HepG2 (cell line): ENCODE data around the gene SLC25A27. TPM values are rescaled to one million over a fixed set of nuclear protein-coding genes. Genes with fewer than 3 reads are reported as not detected.
A peak's percentile ranks its signal among the peaks of the same experiment; 100 is the strongest.

Source experiments
- BHLHE40 ChIP-seq: IDR thresholded peaks from 2 replicates; pipeline ENCODE4 v1.6.1; 2011; ENCODE audit warnings: low read length, improper control_type of control experiment
- BRF2 ChIP-seq: sonication (generic); formaldehyde crosslinking; IDR thresholded peaks from 2 replicates; pipeline ENCODE4 v1.8.1; 2022; ENCODE audit warnings: mild to moderate bottlenecking, missing genetic modification reagents
- CBX1 ChIP-seq: IDR thresholded peaks from one replicate; pipeline ENCODE4 v1.6.1; 2016; ENCODE audit warnings: antibody characterized with exemption, low read depth
- CERS6 ChIP-seq: sonication (generic); formaldehyde crosslinking; IDR thresholded peaks from 2 replicates; pipeline ENCODE4 v1.5.0; 2020; ENCODE audit warnings: missing genetic modification reagents
- FLYWCH1 ChIP-seq: sonication (generic); formaldehyde crosslinking; IDR thresholded peaks from 2 replicates; pipeline ENCODE4 v1.8.1; 2023; ENCODE audit warnings: mild to moderate bottlenecking, missing genetic modification reagents
- FOXJ3 ChIP-seq: sonication (generic); formaldehyde crosslinking; IDR thresholded peaks from 2 replicates; pipeline ENCODE4 v1.4.0; 2020; ENCODE audit warnings: missing genetic modification reagents, mild to moderate bottlenecking, borderline replicate concordance
- FOXK1 ChIP-seq: sonication (generic); formaldehyde crosslinking; IDR thresholded peaks from 2 replicates; pipeline ENCODE4 v1.4.0; 2020; ENCODE audit warnings: low read depth, missing genetic modification reagents, borderline replicate concordance
- GABPB1 ChIP-seq: IDR thresholded peaks from 2 replicates; pipeline ENCODE4 v1.6.1; 2016; ENCODE audit warnings: mild to moderate bottlenecking, missing genetic modification reagents, moderate library complexity, missing compliant biosample characterization
- GTF3A ChIP-seq: sonication (generic); formaldehyde crosslinking; conservative IDR thresholded peaks from 2 replicates; pipeline ENCODE4 v1.4.0; 2020; ENCODE audit warnings: mild to moderate bottlenecking, missing genetic modification reagents
- IKZF4 ChIP-seq: sonication (generic); formaldehyde crosslinking; IDR thresholded peaks from 2 replicates; pipeline ENCODE4 v1.5.1; 2020; ENCODE audit warnings: borderline replicate concordance, mild to moderate bottlenecking, low read depth, missing genetic modification reagents; ENCODE audit errors: not compliant biosample characterization
- KDM3A ChIP-seq: IDR thresholded peaks from 2 replicates; pipeline ENCODE4 v1.6.1; 2018; ENCODE audit warnings: low read depth, missing compliant biosample characterization
- PTBP1 ChIP-seq: fragments of 200-400 bp; formaldehyde crosslinking; IDR thresholded peaks from 2 replicates; pipeline ENCODE4 v1.6.1; 2018; ENCODE audit warnings: low read length, low read depth; ENCODE audit not compliant: poor library complexity, severe bottlenecking
- RFX1 ChIP-seq: fragments of 450-650 bp; IDR thresholded peaks from 2 replicates; pipeline ENCODE4 v1.6.1; 2017
- SOX6 ChIP-seq, 2 experiments: fragments of 450-650 bp in 1 of 2; sonication (generic) in 1 of 2; formaldehyde crosslinking in 1 of 2; IDR thresholded peaks; 2 replicates each; pipeline versions ENCODE4 v1.4.0 to v1.6.1; 2017 to 2020; ENCODE audit warnings: antibody characterized with exemption in 1 of 2, mild to moderate bottlenecking in 1 of 2, missing genetic modification reagents in 1 of 2
- ZNF143 ChIP-seq: sonication (generic); formaldehyde crosslinking; IDR thresholded peaks from 2 replicates; pipeline ENCODE4 v1.4.0; 2020; ENCODE audit warnings: missing genetic modification reagents
- ZNF441 ChIP-seq: sonication (generic); formaldehyde crosslinking; IDR thresholded peaks from 2 replicates; pipeline ENCODE4 v1.7.0; 2021; ENCODE audit warnings: missing genetic modification reagents, borderline replicate concordance
- ZNF468 ChIP-seq: sonication (generic); formaldehyde crosslinking; IDR thresholded peaks from 2 replicates; pipeline ENCODE4 v1.8.0; 2022; ENCODE audit warnings: mild to moderate bottlenecking, moderate library complexity, missing genetic modification reagents
- ZNF605 ChIP-seq: sonication (generic); formaldehyde crosslinking; IDR thresholded peaks from 2 replicates; pipeline ENCODE4 v1.8.0; 2022; ENCODE audit warnings: mild to moderate bottlenecking, missing genetic modification reagents
- ZNF737 ChIP-seq: sonication (generic); formaldehyde crosslinking; IDR thresholded peaks from 2 replicates; pipeline ENCODE4 v1.5.0; 2020; ENCODE audit warnings: missing genetic modification reagents, mild to moderate bottlenecking, borderline replicate concordance
- ZNF747 ChIP-seq: sonication (generic); formaldehyde crosslinking; IDR thresholded peaks from 2 replicates; pipeline ENCODE4 v1.8.1; 2023; ENCODE audit warnings: missing genetic modification reagents, mild to moderate bottlenecking, borderline replicate concordance
- polyA plus RNA-seq, 8 experiments: library from polyadenylated mRNA; depleted of rRNA in 3 of 8; stranded (reverse) in 7 of 8; unstranded in 1 of 8; fragments of >200 nt; fragmentation: Illumina TruSeq in 4 of 8; extraction: Trizol in 4 of 8; gene quantifications; 2 replicates each; pipeline versions ENCODE4 v1.2.1 to v1.2.3, GENCODE V29; 2011 to 2016; ENCODE audit warnings: low read depth in 4 of 8, missing spikeins in 1 of 8, mixed read lengths in 1 of 8; ENCODE audit not compliant: insufficient read depth in 1 of 8
- total RNA-seq, 5 experiments: library from RNA; depleted of rRNA; stranded (reverse); fragments of >200 nt; fragmentation: Illumina TruSeq; extraction: Trizol; gene quantifications; 2 replicates each; pipeline ENCODE4 v1.2.3, GENCODE V29; 2016; ENCODE audit warnings: low read depth in 1 of 5
- TF ChIP-seq, protein P1 (sequence below): sonication (generic); formaldehyde crosslinking; IDR thresholded peaks from 2 replicates; pipeline ENCODE4 v1.5.1; 2020; ENCODE audit warnings: missing genetic modification reagents, mild to moderate bottlenecking, borderline replicate concordance
- TF ChIP-seq, protein P2 (sequence below): sonication (generic); formaldehyde crosslinking; IDR thresholded peaks from 2 replicates; pipeline ENCODE4 v1.9.0; 2022; ENCODE audit warnings: missing genetic modification reagents, mild to moderate bottlenecking, borderline replicate concordance
- TF ChIP-seq, protein P3 (sequence below): IDR thresholded peaks from 2 replicates; pipeline ENCODE4 v1.6.1; 2016; ENCODE audit warnings: mild to moderate bottlenecking, missing biosample characterization, missing genetic modification reagents

Gene SLC25A27
- total and polyA plus RNA-seq, 2 of the 13 experiments (the other 11 are each of a cell fraction or from before 2014, with no cell fraction given) = 0.46 to 1.3 TPM

- TF ChIP-seq, protein P1, sequence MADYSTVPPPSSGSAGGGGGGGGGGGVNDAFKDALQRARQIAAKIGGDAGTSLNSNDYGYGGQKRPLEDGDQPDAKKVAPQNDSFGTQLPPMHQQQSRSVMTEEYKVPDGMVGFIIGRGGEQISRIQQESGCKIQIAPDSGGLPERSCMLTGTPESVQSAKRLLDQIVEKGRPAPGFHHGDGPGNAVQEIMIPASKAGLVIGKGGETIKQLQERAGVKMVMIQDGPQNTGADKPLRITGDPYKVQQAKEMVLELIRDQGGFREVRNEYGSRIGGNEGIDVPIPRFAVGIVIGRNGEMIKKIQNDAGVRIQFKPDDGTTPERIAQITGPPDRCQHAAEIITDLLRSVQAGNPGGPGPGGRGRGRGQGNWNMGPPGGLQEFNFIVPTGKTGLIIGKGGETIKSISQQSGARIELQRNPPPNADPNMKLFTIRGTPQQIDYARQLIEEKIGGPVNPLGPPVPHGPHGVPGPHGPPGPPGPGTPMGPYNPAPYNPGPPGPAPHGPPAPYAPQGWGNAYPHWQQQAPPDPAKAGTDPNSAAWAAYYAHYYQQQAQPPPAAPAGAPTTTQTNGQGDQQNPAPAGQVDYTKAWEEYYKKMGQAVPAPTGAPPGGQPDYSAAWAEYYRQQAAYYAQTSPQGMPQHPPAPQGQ (CRISPR knock-in tag) = no peak
- TF ChIP-seq ZNF143 (CRISPR knock-in tag) = peak; percentile 92
- TF ChIP-seq ZNF605 (CRISPR knock-in tag) = no peak
- no peak for TF ChIP-seq ZNF468 (CRISPR knock-in tag)
- TF ChIP-seq FLYWCH1 (CRISPR knock-in tag) = no peak
- no peak for TF ChIP-seq KDM3A (CRISPR knock-in tag)
- no peak; the same call in 1 of the 2 replicates for TF ChIP-seq GTF3A (CRISPR knock-in tag)
- TF ChIP-seq BHLHE40 = no peak
- peak; percentile 20 for TF ChIP-seq IKZF4 (CRISPR knock-in tag)
- TF ChIP-seq BRF2 = peak; percentile 9; the same call in 1 of the 2 replicates
- TF ChIP-seq FOXK1 (CRISPR knock-in tag) = peak; percentile 40; the same call in 1 of the 2 replicates
- TF ChIP-seq PTBP1 = no peak
- TF ChIP-seq GABPB1 (CRISPR knock-in tag) = peak; percentile 82
- no peak for TF ChIP-seq FOXJ3 (CRISPR knock-in tag)
- no peak for TF ChIP-seq SOX6 (IDR thresholded peaks at IDR 0.05)
- no peak; the same call in 1 of the 2 replicates for TF ChIP-seq SOX6 (CRISPR knock-in tag; IDR thresholded peaks at IDR 0.05)
- peak; percentile 72; the same call in 1 of the 2 replicates for TF ChIP-seq CERS6 (CRISPR knock-in tag)
- no peak for TF ChIP-seq ZNF737 (CRISPR knock-in tag)
- TF ChIP-seq, protein P2, sequence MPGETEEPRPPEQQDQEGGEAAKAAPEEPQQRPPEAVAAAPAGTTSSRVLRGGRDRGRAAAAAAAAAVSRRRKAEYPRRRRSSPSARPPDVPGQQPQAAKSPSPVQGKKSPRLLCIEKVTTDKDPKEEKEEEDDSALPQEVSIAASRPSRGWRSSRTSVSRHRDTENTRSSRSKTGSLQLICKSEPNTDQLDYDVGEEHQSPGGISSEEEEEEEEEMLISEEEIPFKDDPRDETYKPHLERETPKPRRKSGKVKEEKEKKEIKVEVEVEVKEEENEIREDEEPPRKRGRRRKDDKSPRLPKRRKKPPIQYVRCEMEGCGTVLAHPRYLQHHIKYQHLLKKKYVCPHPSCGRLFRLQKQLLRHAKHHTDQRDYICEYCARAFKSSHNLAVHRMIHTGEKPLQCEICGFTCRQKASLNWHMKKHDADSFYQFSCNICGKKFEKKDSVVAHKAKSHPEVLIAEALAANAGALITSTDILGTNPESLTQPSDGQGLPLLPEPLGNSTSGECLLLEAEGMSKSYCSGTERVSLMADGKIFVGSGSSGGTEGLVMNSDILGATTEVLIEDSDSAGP (CRISPR knock-in tag) = peak; percentile 84; the same call in 1 of the 2 replicates
- TF ChIP-seq ZNF747 (CRISPR knock-in tag) = 0 out of 2 replicates have a peak, but pooled peaks have one; percentile 16
- 0 out of 2 replicates have a peak, but pooled peaks have one; percentile 13 for TF ChIP-seq ZNF441 (CRISPR knock-in tag)
- no peak for TF ChIP-seq CBX1
- peak; percentile 84 for TF ChIP-seq RFX1
- TF ChIP-seq, protein P3, sequence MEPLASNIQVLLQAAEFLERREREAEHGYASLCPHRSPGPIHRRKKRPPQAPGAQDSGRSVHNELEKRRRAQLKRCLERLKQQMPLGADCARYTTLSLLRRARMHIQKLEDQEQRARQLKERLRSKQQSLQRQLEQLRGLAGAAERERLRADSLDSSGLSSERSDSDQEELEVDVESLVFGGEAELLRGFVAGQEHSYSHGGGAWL (CRISPR knock-in tag) = peak; percentile 58; the same call in 1 of the 2 replicates
These were observed at the start of gene SLC25A27, which contains the start of gene CYP39A1 (continued) for GRCh38 chr6:46652603-46653438.
